GM19099 (cell line): ENCODE measurements around the gene EXOC6.

Source experiments
- POLR2A ChIP-seq: IDR thresholded peaks from 3 replicates; pipeline ENCODE4 v1.6.1; 2011; ENCODE audit warnings: low read depth; ENCODE audit not compliant: insufficient read length; ENCODE audit errors: extremely low read depth

Gene EXOC6

GRCh38 chr10:92891885-92892690, 43.8 kb downstream of the EXOC6 start:
- no peak for TF ChIP-seq POLR2A

GRCh38 chr10:92892691-92893054, 44.4 kb downstream of the EXOC6 start:
- TF ChIP-seq POLR2A, result no peak

- no peak for TF ChIP-seq POLR2A
These were observed 45.8 kb downstream of the EXOC6 start for GRCh38 chr10:92894081-92894655.

- no peak for TF ChIP-seq POLR2A
These were observed 49.6 kb downstream of the EXOC6 start for GRCh38 chr10:92897916-92898315.

- no peak for TF ChIP-seq POLR2A
These were observed 53.5 kb downstream of the EXOC6 start for GRCh38 chr10:92901819-92902251.

- TF ChIP-seq POLR2A, result no peak
These were observed 55.3 kb downstream of the EXOC6 start for GRCh38 chr10:92903633-92904032.

- TF ChIP-seq POLR2A, result no peak
These were observed 59.0 kb downstream of the EXOC6 start for GRCh38 chr10:92907280-92907679.

- no peak for TF ChIP-seq POLR2A
These were observed 65.7 kb downstream of the EXOC6 start for GRCh38 chr10:92913973-92914372.

- no peak for TF ChIP-seq POLR2A
These were observed 66.4 kb downstream of the EXOC6 start for GRCh38 chr10:92914478-92915325.

- no peak for TF ChIP-seq POLR2A
These were observed 67.6 kb downstream of the EXOC6 start for GRCh38 chr10:92915892-92916291.

GRCh38 chr10:92916433-92916832, 68.1 kb downstream of the EXOC6 start:
- TF ChIP-seq POLR2A, result no peak

GRCh38 chr10:92918603-92919002, 70.3 kb downstream of the EXOC6 start:
- no peak for TF ChIP-seq POLR2A

GRCh38 chr10:92920866-92921265, 72.5 kb downstream of the EXOC6 start:
- TF ChIP-seq POLR2A, result no peak

- no peak for TF ChIP-seq POLR2A
These were observed 75.1 kb downstream of the EXOC6 start for GRCh38 chr10:92923416-92923815.

GRCh38 chr10:92929896-92930295, 81.6 kb downstream of the EXOC6 start:
- no peak for TF ChIP-seq POLR2A

GRCh38 chr10:92931597-92931996, 83.3 kb downstream of the EXOC6 start:
- TF ChIP-seq POLR2A, result no peak
